ENCODE measurements around the gene WIZ. TPM values are rescaled to one million over a fixed set of nuclear protein-coding genes. Genes with fewer than 3 reads are reported as not detected.

WIZ gene
- total and polyA plus RNA-seq, 11 donors, result 19.0 to 52.4 (median 25.7) TPM

DNA sequence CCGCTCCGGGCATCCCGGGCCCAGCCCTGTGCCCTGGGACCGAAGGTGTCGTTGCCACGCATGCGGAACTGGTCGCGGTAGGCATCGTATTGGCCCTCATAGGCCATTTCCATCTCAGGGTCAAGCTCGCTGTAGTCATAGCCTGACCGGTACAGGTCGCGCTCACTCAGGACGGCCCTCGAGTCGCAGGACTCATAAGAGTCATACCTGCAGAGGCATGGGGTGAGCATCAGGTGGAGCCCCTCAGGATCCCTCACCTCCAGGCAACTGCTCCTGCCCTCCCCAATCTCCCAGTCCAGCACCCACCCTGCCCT, 48.4 kb downstream of the WIZ start:
- WGBS, 4 donors, result 93 to 97% (median 95%) methylated on average over 14 to 17 of the region's 17 CpGs
- Histone ChIP-seq H3K36me3 (peaks cover 0 to 79% (median 66%) of the 10 kb centered on the region in 9 donors), H3K4me3 (no peak overlapping the region), H3K4me1 (peaks cover 14 to 65% (median 44%) of the 10 kb centered on the region in 12 donors), H3K9me3 (no peaks in the 10 kb centered on the region), H3K27me3 (no peaks in the 10 kb centered on the region), H3K27ac (peak overlapping the region in 3 of 12 donors; percentile 53 to 85 (median 74))
- intact Hi-C loops (cut with DNase I), result no loop called here
- TF ChIP-seq, protein P1, sequence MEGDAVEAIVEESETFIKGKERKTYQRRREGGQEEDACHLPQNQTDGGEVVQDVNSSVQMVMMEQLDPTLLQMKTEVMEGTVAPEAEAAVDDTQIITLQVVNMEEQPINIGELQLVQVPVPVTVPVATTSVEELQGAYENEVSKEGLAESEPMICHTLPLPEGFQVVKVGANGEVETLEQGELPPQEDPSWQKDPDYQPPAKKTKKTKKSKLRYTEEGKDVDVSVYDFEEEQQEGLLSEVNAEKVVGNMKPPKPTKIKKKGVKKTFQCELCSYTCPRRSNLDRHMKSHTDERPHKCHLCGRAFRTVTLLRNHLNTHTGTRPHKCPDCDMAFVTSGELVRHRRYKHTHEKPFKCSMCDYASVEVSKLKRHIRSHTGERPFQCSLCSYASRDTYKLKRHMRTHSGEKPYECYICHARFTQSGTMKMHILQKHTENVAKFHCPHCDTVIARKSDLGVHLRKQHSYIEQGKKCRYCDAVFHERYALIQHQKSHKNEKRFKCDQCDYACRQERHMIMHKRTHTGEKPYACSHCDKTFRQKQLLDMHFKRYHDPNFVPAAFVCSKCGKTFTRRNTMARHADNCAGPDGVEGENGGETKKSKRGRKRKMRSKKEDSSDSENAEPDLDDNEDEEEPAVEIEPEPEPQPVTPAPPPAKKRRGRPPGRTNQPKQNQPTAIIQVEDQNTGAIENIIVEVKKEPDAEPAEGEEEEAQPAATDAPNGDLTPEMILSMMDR (IDR thresholded peaks at IDR 0.05), result no peak
- TF ChIP-seq POLR2A (IDR thresholded peaks at IDR 0.05), result no peak
- DNase-seq (no peak), ATAC-seq (no peak)

DNA sequence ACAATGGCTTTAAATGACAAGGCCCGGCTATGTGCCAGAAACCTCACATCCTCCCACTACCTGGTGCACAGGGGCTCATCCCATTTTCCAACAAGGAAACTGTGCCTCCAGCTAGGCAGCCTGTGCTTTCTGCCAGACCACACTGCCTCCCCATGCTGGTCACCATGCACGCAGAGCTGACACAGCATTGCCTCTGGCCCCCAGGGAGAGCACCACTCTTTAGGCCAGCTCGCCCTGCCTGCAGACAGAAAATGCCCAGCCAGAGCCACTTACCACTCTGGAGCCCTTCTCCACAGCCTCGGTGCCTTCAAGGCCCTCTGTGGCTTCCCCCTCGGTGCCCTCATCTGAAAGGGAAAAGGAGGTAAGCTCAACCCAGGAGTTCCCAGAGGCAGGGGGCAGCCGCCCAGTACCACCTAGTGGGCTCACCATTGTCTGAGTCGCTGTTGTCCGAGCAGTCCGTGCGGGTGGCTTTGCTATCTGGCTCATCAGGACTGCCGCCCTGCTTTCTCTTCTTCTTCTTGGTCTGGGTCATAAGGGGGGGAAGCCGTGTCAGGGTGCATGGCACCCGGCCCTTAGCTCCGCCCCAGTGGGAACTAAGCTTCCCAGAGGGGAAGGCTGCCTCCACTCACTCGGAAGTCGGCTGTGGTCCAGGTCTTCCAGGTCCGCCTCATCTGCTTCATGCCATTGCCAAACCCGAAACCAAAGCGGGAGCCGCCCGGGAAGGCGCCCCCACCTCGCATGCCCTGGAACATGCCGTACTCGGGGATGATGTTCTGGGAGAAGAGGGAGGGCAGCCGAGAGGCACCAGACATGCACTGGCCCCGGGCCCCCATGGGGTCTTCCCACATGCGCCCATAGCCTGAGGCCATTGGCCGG, 49.0 kb downstream of the WIZ start:
- TF ChIP-seq POLR2A (IDR thresholded peaks at IDR 0.05), result no peak
- TF ChIP-seq, protein P1 (IDR thresholded peaks at IDR 0.05), result no peak
- intact Hi-C loops (cut with DNase I), result no loop called here
- Histone ChIP-seq H3K27me3 (no peaks in the 10 kb centered on the region), H3K4me1 (peaks cover 14 to 59% (median 43%) of the 10 kb centered on the region in 12 donors), H3K4me3 (no peak overlapping the region), H3K27ac (peak overlapping the region in 2 of 12 donors; percentile 53 to 85), H3K9me3 (no peaks in the 10 kb centered on the region), H3K36me3 (peaks cover 0 to 85% (median 71%) of the 10 kb centered on the region in 9 donors)
- ATAC-seq (no peak), DNase-seq (no peak)
- 76 to 89% (median 78%) methylated on average over 22 to 29 of the region's 29 CpGs for WGBS, 4 donors

DNA sequence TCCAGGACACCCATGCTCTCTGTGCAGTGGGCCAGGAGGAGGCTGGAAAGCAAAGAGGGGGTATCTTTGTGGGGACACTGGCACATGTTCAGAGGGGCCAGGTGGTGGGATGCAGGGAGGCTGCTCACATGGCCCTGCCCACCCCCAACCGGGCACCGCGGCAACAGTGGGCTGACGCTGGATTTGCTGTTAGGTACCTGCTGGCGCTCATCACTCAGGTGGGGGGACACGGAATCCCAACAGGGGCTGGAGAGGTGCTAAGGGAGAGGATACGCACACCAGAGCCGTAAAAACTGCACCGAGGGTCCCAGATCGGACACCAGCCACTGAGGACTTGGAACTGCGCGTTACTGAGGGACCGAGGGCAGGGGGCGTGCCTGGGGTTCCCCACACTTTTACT, 50.1 kb downstream of the WIZ start:
- peaks cover 11 to 48% (median 36%) of the 10 kb centered on the region in 12 donors for H3K4me1 ChIP-seq
- TF ChIP-seq POLR2A (IDR thresholded peaks at IDR 0.05), result no peak
- TF ChIP-seq, protein P1 (IDR thresholded peaks at IDR 0.05), result no peak
- no peaks in the 10 kb centered on the region for H3K9me3 ChIP-seq
- ATAC-seq (no peak), DNase-seq (no peak)
- no peak overlapping the region for H3K4me3 ChIP-seq
- WGBS, 4 donors, result 93 to 95% (median 95%) methylated on average over 10 to 14 of the region's 14 CpGs
- intact Hi-C loops (cut with DNase I), result no loop called here
- no peak overlapping the region for H3K27ac ChIP-seq
- peaks cover 0 to 91% (median 77%) of the 10 kb centered on the region in 9 donors for H3K36me3 ChIP-seq
- no peaks in the 10 kb centered on the region for H3K27me3 ChIP-seq

DNA sequence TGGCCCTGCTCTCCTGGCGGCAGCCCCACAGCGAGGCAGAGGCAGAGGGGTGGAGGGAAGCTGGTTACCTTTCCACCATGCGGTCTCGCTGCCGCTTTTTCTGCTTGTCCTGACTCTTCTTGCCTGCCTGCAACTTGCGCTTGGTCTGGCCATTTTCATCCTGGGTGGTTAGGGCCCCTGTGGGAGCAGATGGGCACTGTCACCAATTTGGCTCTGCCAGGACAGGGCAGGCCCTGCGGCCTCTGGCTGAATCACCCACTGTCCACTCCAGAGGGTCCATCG, 50.6 kb downstream of the WIZ start:
- peaks cover 8 to 43% (median 31%) of the 10 kb centered on the region in 12 donors for H3K4me1 ChIP-seq
- WGBS, 4 donors, result 91 to 98% (median 96%) methylated on average over 8 of the region's 8 CpGs
- ATAC-seq, result no peak

More for the DNA sequence above, 50.6 kb downstream of the WIZ start:
- no peaks in the 10 kb centered on the region for H3K9me3 ChIP-seq
- no peaks in the 10 kb centered on the region for H3K27me3 ChIP-seq
- DNase-seq, result no peak
- intact Hi-C loops (cut with DNase I), result no loop called here
- H3K4me3 ChIP-seq, result no peak overlapping the region
- TF ChIP-seq, protein P1 (IDR thresholded peaks at IDR 0.05), result no peak
- no peak for TF ChIP-seq POLR2A (IDR thresholded peaks at IDR 0.05)
- H3K27ac ChIP-seq, result no peak overlapping the region
- H3K36me3 ChIP-seq, result peaks cover 0 to 93% (median 79%) of the 10 kb centered on the region in 9 donors
